ENCODE results near the gene FBXO11.

DNA sequence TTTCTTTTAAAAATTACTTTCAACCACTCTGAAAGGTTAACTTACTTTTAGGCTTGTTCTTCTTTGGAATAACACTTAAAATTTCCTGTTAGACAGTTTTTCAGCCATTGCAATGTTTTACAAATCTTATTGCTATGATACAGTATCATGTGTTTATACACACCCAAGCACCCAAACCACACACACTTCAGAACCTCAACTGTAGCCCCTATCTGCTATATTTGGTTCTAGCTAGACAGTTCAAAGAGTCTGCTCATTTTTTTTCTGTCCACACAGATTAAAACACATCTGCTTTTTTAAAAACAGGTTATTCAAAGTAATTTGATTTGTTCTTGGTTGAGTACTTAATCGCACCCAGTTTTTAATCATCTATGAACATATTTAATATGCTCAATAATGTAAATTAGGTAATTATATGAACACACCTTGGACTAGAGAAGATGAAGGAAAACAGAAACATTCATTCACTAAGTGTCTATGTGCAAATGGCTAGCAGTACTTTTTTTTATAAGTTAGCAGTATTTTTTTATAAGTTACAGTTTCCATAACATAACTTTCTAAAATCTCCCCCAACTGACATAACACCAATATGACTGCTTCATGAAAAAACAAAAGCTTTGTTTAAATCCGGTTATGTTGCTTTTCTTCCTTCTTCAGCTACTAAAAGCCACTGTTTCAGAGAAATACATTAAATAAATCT, 17.6 kb downstream of the FBXO11 start:
- TF ChIP-seq, protein P1, sequence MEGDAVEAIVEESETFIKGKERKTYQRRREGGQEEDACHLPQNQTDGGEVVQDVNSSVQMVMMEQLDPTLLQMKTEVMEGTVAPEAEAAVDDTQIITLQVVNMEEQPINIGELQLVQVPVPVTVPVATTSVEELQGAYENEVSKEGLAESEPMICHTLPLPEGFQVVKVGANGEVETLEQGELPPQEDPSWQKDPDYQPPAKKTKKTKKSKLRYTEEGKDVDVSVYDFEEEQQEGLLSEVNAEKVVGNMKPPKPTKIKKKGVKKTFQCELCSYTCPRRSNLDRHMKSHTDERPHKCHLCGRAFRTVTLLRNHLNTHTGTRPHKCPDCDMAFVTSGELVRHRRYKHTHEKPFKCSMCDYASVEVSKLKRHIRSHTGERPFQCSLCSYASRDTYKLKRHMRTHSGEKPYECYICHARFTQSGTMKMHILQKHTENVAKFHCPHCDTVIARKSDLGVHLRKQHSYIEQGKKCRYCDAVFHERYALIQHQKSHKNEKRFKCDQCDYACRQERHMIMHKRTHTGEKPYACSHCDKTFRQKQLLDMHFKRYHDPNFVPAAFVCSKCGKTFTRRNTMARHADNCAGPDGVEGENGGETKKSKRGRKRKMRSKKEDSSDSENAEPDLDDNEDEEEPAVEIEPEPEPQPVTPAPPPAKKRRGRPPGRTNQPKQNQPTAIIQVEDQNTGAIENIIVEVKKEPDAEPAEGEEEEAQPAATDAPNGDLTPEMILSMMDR (IDR thresholded peaks at IDR 0.05), result no peak
- no peak for TF ChIP-seq EZH2 (IDR thresholded peaks at IDR 0.05)
